HK-2 (cell line): ENCODE measurements around the gene GATA5.

Experiments used
- DNase-seq: peaks from one replicate; pipeline ENCODE4 v3.0.0-alpha.2; 2018; ENCODE audit not compliant: unreplicated experiment

GATA5 gene

GRCh38 chr20:62416651-62417637 is 58.9 kb downstream of the GATA5 start:
- no peak for DNase-seq

- DNase-seq: no peak
Observed at GRCh38 chr20:62415354-62416111, 60.3 kb downstream of the GATA5 start.

- DNase-seq: no peak
Observed at GRCh38 chr20:62413896-62414481, 61.8 kb downstream of the GATA5 start.
